Thymus (tissue), 11 donors: ENCODE data around the gene APOC4. TPM values are rescaled to one million over a fixed set of nuclear protein-coding genes. Genes with fewer than 3 reads are reported as not detected.

Experiments
- DNase-seq, 9 donors: peaks; one replicate each; pipeline ENCODE4 v3.0.0-alpha.2; 2013; ENCODE audit warnings: low spot score in 9 of 9, low read depth in 6 of 9, missing footprints in 1 of 9
- H3K27ac ChIP-seq, 2 donors: one replicate each; pipeline ENCODE4 v1.5.1; 2013; ENCODE audit warnings: control low read depth in 1 of 2, low read depth in 1 of 2, low read length in 1 of 2, mild to moderate bottlenecking in 1 of 2, moderate library complexity in 1 of 2
- H3K27me3 ChIP-seq, 2 donors: one replicate each; pipeline ENCODE4 v1.5.1; 2013; ENCODE audit warnings: low read length in 1 of 2; ENCODE audit not compliant: control insufficient read depth in 2 of 2, insufficient read depth in 1 of 2
- H3K36me3 ChIP-seq, 2 donors: one replicate each; pipeline ENCODE4 v1.5.1; 2013; ENCODE audit warnings: low read length in 1 of 2, mild to moderate bottlenecking in 1 of 2, moderate library complexity in 1 of 2; ENCODE audit not compliant: control insufficient read depth in 2 of 2, insufficient read depth in 2 of 2
- H3K4me1 ChIP-seq, 2 donors: one replicate each; pipeline ENCODE4 v1.5.1; 2013; ENCODE audit warnings: low read length in 2 of 2; ENCODE audit not compliant: control insufficient read depth in 2 of 2, insufficient read depth in 2 of 2
- H3K4me3 ChIP-seq, 2 donors: one replicate each; pipeline ENCODE4 v1.5.1; 2013; ENCODE audit warnings: low read length in 2 of 2, control low read depth in 1 of 2, mild to moderate bottlenecking in 1 of 2
- H3K9me3 ChIP-seq, 2 donors: one replicate each; pipeline ENCODE4 v1.5.1; 2013; ENCODE audit warnings: low read length in 1 of 2, mild to moderate bottlenecking in 1 of 2; ENCODE audit not compliant: control insufficient read depth in 2 of 2, insufficient read depth in 1 of 2
- WGBS: extraction: QIAGEN DNeasy Blood & Tissue Kit; methylation state at CpG from one replicate; pipeline ENCODE4 v1.1.7; 2013; 5-methylcytosine and 5-hydroxymethylcytosine counted together
- polyA plus RNA-seq: library from polyadenylated mRNA; stranded (reverse); fragments of 200-250 nt; gene quantifications from one replicate; pipeline ENCODE4 v1.2.3, GENCODE V29; 2013
- total RNA-seq: library from RNA; stranded (reverse); fragments of 120-200 nt; gene quantifications from one replicate; pipeline ENCODE4 v1.2.4, GENCODE V29; 2013
- donor health status: healthy.

Gene APOC4
- total and polyA plus RNA-seq, 2 donors = 0.32 TPM; not detected in 1

DNA sequence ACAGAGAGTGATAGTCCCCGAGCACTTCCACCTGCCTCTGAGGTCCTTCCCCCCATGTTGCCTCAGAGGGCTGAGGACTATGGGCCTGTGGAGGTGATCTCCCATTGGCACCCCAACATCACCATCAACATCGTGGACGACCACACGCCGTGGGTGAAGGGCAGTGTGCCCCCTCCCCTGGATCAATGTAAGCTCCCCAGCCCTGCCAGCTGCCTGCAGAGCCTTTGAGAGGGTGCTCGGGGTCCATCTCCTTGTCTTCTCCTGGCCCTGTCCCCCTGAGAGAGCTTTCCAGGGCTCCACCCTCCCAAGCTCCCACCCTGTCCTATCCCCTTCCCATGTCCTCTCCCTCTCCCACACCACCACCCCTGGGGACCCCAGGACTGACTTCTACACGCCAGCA is 44.4 kb downstream of the APOC4 start:
- no peak overlapping the region for H3K27ac ChIP-seq
- no peaks in the 10 kb centered on the region for H3K4me1 ChIP-seq
- WGBS = 99% methylated on average over 7 of the region's 7 CpGs
- H3K4me3 ChIP-seq = no peak overlapping the region
- H3K9me3 ChIP-seq = no peaks in the 10 kb centered on the region
- H3K36me3 ChIP-seq = peaks cover 52 to 84% of the 10 kb centered on the region in 2 donors
- DNase-seq = no peak
- H3K27me3 ChIP-seq = no peaks in the 10 kb centered on the region

DNA sequence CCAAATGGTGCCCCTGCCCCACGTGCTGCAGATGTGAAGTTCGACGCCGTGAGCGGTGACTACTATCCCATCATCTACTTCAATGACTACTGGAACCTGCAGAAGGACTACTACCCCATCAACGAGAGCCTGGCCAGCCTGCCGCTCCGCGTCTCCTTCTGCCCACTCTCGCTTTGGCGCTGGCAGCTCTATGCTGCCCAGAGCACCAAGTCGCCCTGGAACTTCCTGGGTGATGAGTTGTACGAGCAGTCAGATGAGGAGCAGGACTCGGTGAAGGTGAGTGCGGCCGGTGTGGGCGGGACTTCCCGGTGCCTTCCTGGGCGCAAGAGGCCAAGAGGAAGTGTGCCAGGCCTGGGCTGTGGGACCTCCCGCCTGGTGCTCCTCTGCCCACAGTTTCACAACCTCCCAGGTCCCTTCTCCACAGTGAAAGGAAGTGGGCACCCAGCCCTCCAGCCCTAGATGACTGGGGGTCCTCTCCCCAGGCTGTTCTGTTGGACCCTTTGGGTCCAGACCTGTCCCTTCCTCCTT is 45.2 kb downstream of the APOC4 start:
- no peak overlapping the region for H3K27ac ChIP-seq
- no peaks in the 10 kb centered on the region for H3K9me3 ChIP-seq
- no peaks in the 10 kb centered on the region for H3K27me3 ChIP-seq
- DNase-seq = no peak
- no peak overlapping the region for H3K4me3 ChIP-seq
- WGBS = 96% methylated on average over 20 of the region's 20 CpGs
- no peaks in the 10 kb centered on the region for H3K4me1 ChIP-seq
- H3K36me3 ChIP-seq = peaks cover 55 to 87% of the 10 kb centered on the region in 2 donors

DNA sequence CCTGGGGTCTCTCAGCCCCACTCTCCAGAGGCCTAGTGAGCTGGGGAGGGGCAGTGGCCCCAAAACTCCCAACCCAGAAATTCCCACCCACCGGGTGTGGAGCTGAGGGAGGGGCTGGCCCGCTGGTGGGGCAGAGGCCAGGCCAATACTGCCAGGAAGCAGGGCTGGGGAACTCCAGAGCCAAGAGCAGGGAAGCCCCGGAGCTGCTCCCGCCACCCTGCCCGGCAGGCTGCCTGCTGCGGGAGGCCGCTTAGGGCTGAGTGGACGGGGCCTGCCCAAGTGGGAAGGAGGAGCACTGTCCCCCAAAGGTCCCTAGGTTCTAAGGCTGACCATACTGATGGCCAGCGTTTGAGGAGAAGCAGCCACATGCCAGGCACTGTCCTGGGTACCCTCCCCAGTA is 46.2 kb downstream of the APOC4 start:
- no peak overlapping the region for H3K4me3 ChIP-seq
- peaks cover 55 to 89% of the 10 kb centered on the region in 2 donors for H3K36me3 ChIP-seq
- DNase-seq = no peak
- 95% methylated on average over 9 of the region's 9 CpGs for WGBS
- no peaks in the 10 kb centered on the region for H3K27me3 ChIP-seq
- H3K27ac ChIP-seq = peak overlapping the region; percentile 5 to 47
- no peaks in the 10 kb centered on the region for H3K4me1 ChIP-seq
- no peaks in the 10 kb centered on the region for H3K9me3 ChIP-seq

DNA sequence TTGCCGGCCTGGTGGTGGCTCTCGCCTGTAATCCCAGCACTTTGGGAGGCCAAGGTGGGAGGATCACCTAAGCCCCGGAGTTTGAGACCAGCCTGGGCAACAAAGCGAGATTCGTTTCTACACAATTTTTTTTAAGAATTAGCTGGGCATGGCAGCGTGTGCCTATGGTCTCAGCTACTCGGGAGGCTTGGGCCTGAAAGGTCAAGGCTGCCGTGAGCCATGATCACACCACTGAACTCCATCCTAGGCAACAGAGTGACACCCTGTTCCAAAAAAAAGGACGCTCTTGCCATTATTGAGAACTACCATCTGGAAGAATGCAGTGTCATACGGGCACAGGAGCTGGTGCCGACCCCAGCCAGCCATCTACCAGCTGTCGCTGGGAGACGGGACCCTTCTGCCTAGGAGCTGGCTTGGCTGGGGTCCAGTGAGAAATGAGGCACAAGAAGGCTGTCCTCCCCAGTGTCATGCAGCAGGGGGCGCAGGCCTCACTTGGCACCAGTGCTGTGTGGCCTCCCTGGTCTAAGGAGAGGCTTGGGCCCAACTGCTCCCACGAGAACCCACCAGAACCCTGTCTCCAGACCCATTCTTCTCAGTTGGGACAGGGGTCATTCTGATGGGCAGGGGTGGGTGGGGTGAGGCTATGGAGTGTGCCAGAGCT is 47.0 kb downstream of the APOC4 start:
- peaks cover 55 to 86% of the 10 kb centered on the region in 2 donors for H3K36me3 ChIP-seq
- peak in 6 of 9 donors; percentile 8 to 36 (median 20) for DNase-seq
- 96% methylated on average over 15 of the region's 15 CpGs for WGBS
- no peaks in the 10 kb centered on the region for H3K27me3 ChIP-seq
- H3K4me1 ChIP-seq = no peaks in the 10 kb centered on the region
- H3K27ac ChIP-seq = no peak overlapping the region
- H3K9me3 ChIP-seq = no peaks in the 10 kb centered on the region
- no peak overlapping the region for H3K4me3 ChIP-seq

DNA sequence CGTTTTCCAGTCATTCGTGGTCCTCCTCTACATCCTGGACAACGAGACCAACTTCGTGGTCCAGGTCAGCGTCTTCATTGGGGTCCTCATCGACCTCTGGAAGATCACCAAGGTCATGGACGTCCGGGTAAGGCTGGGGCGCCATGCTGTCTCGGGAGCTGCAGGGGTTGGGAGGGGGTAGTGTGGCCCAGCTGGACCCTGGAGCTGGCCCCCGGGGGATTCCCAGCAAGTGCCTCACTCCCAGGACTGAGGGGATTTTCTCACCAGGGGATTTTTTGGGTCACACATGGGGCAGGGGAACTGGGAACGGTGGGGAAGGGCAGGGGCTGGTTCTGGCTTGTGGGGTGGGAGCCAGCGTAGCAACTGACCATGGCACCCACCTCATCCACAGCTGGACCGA is 48.4 kb downstream of the APOC4 start:
- H3K27me3 ChIP-seq = no peaks in the 10 kb centered on the region
- no peak overlapping the region for H3K27ac ChIP-seq
- H3K4me1 ChIP-seq = no peaks in the 10 kb centered on the region
- H3K4me3 ChIP-seq = no peak overlapping the region
- H3K36me3 ChIP-seq = peaks cover 52 to 72% of the 10 kb centered on the region in 2 donors
- no peak for DNase-seq
- 97% methylated on average over 14 of the region's 14 CpGs for whole genome bisulfite sequencing
- no peaks in the 10 kb centered on the region for H3K9me3 ChIP-seq

DNA sequence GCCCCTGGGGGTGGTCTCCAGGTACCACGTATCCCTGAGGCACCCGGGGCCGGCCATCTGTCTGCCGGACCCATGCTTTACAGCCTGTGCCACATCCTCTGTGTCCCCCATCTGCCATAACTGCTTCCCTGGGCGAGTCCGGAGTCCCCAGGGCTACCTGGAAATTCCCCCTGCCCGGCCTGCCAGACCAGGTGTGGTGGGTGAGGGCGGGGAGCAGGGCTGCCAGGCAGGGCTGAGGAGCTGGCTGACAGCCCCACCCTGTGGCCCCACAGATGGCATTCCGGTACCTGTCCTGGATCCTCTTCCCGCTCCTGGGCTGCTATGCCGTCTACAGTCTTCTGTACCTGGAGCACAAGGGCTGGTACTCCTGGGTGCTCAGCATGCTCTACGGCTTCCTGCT is 48.9 kb downstream of the APOC4 start:
- H3K4me1 ChIP-seq = no peaks in the 10 kb centered on the region
- no peak overlapping the region for H3K27ac ChIP-seq
- H3K9me3 ChIP-seq = no peaks in the 10 kb centered on the region
- H3K4me3 ChIP-seq = no peak overlapping the region
- H3K27me3 ChIP-seq = no peaks in the 10 kb centered on the region
- 96% methylated on average over 12 of the region's 12 CpGs for WGBS
- H3K36me3 ChIP-seq = peaks cover 48 to 67% of the 10 kb centered on the region in 2 donors
- DNase-seq = no peak

DNA sequence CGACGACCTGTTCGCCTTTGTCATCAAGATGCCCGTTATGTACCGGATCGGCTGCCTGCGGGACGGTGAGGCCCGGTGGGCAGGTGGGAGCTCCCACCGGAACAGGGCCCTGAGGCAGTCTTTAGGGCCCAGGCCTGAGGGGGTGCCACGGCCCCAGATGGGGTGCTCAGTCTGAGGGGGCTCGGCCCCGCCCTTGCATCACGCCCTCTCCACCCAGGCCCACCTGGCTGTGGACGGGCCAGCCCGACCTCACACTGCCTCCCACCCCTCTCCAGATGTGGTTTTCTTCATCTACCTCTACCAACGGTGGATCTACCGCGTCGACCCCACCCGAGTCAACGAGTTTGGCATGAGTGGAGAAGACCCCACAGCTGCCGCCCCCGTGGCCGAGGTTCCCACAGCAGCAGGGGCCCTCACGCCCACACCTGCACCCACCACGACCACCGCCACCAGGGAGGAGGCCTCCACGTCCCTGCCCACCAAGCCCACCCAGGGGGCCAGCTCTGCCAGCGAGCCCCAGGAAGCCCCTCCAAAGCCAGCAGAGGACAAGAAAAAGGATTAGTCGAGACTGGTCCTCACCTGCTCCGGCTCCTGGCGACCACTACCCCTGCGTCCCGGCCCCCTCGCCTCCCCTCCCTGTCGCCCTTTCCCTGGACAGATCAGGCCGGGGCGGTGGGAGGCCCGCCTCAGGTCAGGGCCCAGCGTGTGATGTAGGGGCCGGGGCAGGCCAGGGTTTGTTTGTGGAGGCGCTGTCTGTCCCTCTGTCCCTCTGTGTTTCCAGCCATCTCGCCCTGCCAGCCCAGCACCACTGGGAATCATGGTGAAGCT is 50.5 kb downstream of the APOC4 start:
- H3K36me3 ChIP-seq = peaks cover 41 to 54% of the 10 kb centered on the region in 2 donors
- H3K4me1 ChIP-seq = no peaks in the 10 kb centered on the region
- no peak overlapping the region for H3K4me3 ChIP-seq
- H3K27me3 ChIP-seq = no peaks in the 10 kb centered on the region
- DNase-seq = no peak
- H3K9me3 ChIP-seq = no peaks in the 10 kb centered on the region
- no peak overlapping the region for H3K27ac ChIP-seq
- 92% methylated on average over 44 of the region's 44 CpGs for WGBS

DNA sequence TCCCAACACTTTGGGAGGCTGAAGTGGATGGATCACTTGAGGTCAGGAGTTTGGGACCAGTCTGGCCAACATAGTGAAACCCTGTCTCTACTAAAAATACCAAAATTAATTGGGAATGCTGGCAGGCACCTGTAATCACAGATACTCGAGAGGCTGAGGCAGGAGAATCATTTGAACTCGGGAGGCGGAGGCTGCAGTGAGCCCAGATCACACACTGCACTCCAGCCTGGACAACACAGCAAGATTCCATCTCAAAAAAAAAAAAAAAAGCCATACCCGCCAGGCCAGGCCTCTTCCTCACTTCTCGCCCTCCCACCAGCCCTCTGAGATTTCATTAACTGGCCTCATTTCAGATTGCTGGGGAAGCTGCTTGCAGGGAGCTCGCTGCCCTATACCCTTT is 51.5 kb downstream of the APOC4 start:
- H3K27me3 ChIP-seq = no peaks in the 10 kb centered on the region
- H3K36me3 ChIP-seq = peaks cover 33 to 46% of the 10 kb centered on the region in 2 donors
- H3K4me1 ChIP-seq = no peaks in the 10 kb centered on the region
- H3K4me3 ChIP-seq = no peak overlapping the region
- no peak overlapping the region for H3K27ac ChIP-seq
- WGBS = 95% methylated on average over 6 of the region's 6 CpGs
- H3K9me3 ChIP-seq = no peaks in the 10 kb centered on the region
- DNase-seq = no peak

DNA sequence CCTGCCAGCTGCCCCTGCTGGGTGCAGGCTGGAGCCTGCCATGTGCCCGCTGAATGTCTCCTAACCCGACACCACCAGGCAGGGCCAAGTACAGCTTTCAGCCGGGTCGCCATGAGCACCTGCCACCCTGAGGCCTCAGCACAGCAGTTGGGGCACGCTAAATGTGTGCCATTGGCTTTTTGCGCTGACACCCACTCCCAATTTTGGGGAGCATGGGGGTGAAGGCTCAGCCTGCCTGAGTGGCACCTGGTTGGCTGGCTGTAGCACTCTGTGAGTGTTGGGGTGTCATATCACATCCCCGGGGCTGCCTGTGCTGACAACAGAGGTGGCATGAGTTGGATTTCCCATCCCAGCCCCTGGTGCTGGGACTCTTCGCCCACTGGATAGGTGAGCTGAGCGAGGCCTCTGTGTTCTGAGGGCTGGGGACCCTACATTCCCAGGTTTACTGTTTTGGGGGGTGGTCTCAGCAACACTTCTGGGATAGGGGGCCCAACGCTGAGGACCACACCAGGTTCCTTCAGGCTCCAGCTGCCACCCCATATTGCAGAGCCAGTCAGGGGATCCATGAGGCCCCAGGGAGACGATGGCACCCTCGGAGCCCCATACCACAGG is 52.0 kb downstream of the APOC4 start:
- Histone ChIP-seq H3K27ac (no peak overlapping the region), H3K4me1 (no peaks in the 10 kb centered on the region), H3K4me3 (no peak overlapping the region), H3K36me3 (peaks cover 30 to 41% of the 10 kb centered on the region in 2 donors), H3K9me3 (no peaks in the 10 kb centered on the region), H3K27me3 (no peaks in the 10 kb centered on the region)
- WGBS = 99% methylated on average over 12 of the region's 12 CpGs
- DNase-seq = no peak
